ENCODE measurements around the gene NTRK1.
A peak's percentile ranks its signal among the peaks of the same experiment; 100 is the strongest.
"Not testable (repeated sequence)": the region's sequence is repeated elsewhere in the genome, so short reads cannot be mapped to it uniquely, and the experiment has no call there.

Gene NTRK1

GRCh38 chr1:156913809-156914387 is 53.2 kb downstream of the NTRK1 start:
- no peak for DNase-seq (ENCODE audit: low spot score)

- DNase-seq (ENCODE audit: low spot score), result no peak
These were observed 53.8 kb downstream of the NTRK1 start for GRCh38 chr1:156914440-156914856.

GRCh38 chr1:156920233-156921052 is 59.8 kb downstream of the NTRK1 start, which contains the start of gene LRRC71:
LRRC71 (plus strand) TSS chr1:156920632; CDS start chr1:156920804, 172 bp downstream.
- DNase-seq (ENCODE audit: low spot score), result peak; percentile 72

- DNase-seq (ENCODE audit: low spot score), result no peak
These were observed 60.4 kb downstream of the NTRK1 start for GRCh38 chr1:156921053-156921529.

GRCh38 chr1:156922986-156923669 is 62.5 kb downstream of the NTRK1 start:
- no peak for DNase-seq (ENCODE audit: low spot score)

- DNase-seq (ENCODE audit: low spot score), result no peak
These were observed 63.2 kb downstream of the NTRK1 start for GRCh38 chr1:156923670-156924477.

GRCh38 chr1:156924478-156925153 is 64.0 kb downstream of the NTRK1 start:
- DNase-seq (ENCODE audit: low spot score), result no peak

- DNase-seq (ENCODE audit: low spot score), result no peak
These were observed 64.7 kb downstream of the NTRK1 start for GRCh38 chr1:156925154-156926010.

- peak; percentile 10 for DNase-seq (ENCODE audit: low spot score)
These were observed 65.5 kb downstream of the NTRK1 start for GRCh38 chr1:156926175-156926574.

GRCh38 chr1:156926695-156927094 is 66.0 kb downstream of the NTRK1 start:
- DNase-seq (ENCODE audit: low spot score), result not testable (repeated sequence)

GRCh38 chr1:156927215-156928042 is 66.8 kb downstream of the NTRK1 start:
- peak; percentile 60 for DNase-seq (ENCODE audit: low spot score)

GRCh38 chr1:156928043-156928602 is 67.5 kb downstream of the NTRK1 start:
- no peak for DNase-seq (ENCODE audit: low spot score)

GRCh38 chr1:156929596-156930238 is 69.1 kb downstream of the NTRK1 start:
- DNase-seq (ENCODE audit: low spot score), result no peak

GRCh38 chr1:156930483-156930882 is 69.8 kb downstream of the NTRK1 start:
- DNase-seq (ENCODE audit: low spot score), result no peak

Measured in activated CD4-positive, alpha-beta T cell treated with anti-CD3 and anti-CD28 coated beads, Interleukin-2, Interleukin-4, amounts not matched to agents 100 ng/mL and 50 ng/mL, durations not matched to agents 16 hours and 8 hours (primary cell).